T47D (cell line): ENCODE results near the gene PRKACG.

Source experiments
- DNase-seq, 2 experiments: peaks; one replicate each; pipeline versions ENCODE4 v3.0.0 to v3.0.0-alpha.2; 2011 to 2012; ENCODE audit warnings: low read depth in 1 of 2, low spot score in 1 of 2
- JUND ChIP-seq: IDR thresholded peaks from 2 replicates; pipeline ENCODE4 v1.6.1; 2012; ENCODE audit warnings: low read depth
- in situ Hi-C: cut with HindIII; loops from 2 replicates; pipeline ENCODE4 v1.10.0; 2016; ENCODE audit warnings: low sequenced_read_pairs, low pct_unique_long_range_greater_than_20kb

Gene PRKACG

GRCh38 chr9:69018737-69019136 is 4.8 kb upstream of the PRKACG start:
- no peak for DNase-seq
- in situ Hi-C loops: no loop called here
- no peak for TF ChIP-seq JUND

DNA sequence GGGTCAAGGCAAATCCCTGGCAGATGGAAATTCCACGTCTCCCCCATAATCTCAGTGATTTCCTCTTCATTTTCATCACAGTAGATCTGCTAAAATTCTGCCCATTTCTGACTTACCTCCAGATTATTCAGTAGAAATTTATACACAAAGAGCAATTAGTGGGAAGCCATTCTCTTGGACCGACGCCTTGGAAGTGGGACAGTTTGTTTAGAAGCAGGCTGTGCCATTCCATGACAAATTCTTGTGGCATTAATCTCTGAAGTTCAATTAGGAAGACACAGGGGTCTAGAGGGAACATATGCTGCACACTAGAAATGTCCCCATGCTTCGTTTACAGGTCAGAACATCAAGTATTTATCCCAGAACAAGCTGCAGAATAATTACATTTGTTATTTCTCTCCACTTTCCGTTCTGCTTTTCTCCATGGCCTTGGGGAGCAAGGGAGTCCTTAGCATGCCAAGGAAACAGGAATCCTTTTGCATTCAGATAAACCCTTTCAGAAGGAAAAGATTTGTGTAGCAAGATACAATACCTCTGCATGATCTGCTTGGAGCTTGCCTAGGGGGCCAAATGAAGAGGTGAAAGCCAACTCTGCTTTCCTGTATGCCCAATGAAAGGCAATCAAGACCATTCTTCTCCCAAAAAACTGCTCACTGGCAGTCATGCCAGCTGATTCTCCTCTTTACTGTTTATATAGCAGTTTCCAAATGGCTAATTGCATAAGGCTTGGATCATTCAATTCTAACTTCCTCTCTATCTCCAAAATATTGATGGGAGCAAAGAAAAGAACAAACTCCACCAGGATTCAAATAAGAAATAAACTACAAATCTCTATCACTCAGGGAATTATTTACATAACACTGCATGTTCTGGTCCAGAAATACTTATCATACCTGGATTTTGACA is 2.5 kb upstream of the PRKACG start:
- in situ Hi-C loops: no loop called here
- TF ChIP-seq JUND: no peak

DNA sequence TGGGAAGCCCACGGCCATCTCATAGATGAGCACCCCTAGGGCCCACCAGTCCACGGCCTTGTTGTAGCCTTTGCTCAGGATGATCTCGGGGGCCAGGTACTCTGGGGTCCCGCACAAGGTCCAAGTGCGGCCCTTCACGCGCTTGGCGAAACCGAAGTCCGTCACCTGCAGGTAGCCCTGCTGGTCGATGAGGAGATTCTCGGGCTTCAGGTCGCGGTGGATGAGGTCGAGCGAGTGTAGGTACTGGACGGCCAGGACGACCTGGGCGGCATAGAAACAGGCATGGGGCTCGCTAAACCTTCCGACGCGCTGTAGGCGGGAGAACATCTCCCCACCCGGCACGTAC is 558 bp downstream of the PRKACG start:
- DNase-seq: no peak
- no peak for TF ChIP-seq JUND
- in situ Hi-C loops: no loop called here

More for the DNA sequence above, 2.5 kb upstream of the PRKACG start:
- DNase-seq: no peak

DNA sequence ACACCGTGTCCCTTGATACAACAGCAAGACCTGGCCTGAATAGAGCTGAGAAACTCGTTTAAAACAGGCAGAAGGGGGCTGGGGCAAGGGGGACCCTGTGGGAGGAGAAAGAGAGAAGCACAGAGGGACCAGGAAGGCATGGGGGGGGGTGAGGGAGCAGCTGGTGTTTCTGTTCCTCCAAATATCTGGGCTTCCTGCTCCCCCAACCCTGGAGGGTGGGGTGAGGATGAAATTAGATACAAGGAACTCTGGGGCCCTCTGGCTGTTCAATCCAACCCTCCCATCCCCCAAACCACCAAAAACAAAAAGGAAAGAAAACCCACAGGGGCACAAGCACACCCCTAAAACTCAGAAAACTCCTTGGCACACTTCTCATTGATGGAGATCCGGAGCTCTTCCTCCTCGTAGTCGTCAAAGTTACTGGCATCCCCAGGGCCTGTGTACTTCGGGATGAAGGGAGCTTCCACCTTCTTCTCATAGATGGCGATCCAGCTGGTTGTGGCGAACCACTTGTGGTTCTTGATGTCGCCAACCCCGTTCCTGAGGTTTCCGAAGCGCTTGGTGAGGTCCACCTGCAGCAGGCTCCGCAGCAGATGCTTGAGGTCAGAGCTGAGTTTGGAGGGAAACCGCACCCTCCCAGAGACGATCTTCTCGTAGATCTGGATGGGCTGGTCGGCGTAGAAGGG is 1.1 kb downstream of the PRKACG start:
- no peak for DNase-seq
- no peak for TF ChIP-seq JUND
- in situ Hi-C loops: no loop called here

DNA sequence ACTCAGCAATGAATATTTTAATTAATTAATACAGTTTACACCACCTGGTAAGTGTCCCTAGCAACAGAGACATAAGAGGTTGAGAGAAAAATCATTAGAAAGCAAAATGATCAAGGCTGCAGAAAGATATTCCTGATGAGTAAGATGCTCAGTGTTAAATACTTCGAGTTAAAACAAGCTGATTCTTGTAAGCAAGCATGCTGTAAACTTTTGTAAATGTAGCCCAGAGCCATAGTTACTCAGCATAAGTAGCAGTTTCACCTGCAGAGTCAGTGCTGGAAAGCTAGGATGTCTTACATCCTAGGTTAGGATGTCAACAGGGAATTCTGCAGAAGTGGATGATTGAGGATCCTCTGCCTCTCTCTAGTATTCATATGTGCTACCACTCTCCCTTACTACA is 4.2 kb downstream of the PRKACG start:
- in situ Hi-C loops: no loop called here
- TF ChIP-seq JUND: no peak
- no peak for DNase-seq

DNA sequence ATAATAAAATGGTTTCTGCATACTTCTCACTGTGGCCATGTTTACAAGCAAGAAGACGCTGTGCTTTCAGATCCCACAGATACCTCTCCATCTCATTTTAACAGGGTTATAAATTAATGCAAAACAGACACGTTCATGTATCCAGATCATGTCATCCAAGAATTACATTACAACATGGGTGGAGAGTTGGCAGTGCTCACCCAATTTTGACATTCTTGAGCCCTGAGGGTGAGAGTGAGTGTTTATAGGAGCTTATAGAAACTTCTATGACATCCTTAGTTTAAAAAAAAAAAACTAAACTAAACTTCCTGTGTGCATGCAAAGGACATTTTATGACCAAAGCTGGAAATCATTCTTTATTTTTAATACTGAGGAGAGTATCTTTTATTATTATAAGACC is 9.1 kb downstream of the PRKACG start:
- in situ Hi-C loops: no loop called here
- no peak for TF ChIP-seq JUND
- peak in 1 of 2 experiments; percentile 9 for DNase-seq

DNA sequence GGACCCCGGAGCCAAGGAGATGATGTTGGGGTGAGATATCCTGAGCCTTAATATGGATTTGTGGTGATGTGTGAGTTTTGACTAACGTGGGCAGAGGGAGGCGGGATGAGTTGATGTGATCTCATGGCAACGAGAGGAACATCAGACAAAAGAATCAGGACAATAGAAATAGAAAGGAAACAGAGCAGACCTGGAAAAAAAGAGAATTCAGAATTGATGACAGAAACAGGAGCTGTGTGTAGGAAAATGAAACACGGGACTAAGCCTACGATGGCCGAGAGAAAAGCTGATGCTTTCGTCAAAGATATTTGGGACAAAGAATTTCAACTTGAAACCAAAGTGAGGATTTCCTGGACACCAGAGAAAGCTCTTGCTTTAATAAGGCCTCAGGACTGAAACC is 10.9 kb downstream of the PRKACG start:
- in situ Hi-C loops: no loop called here
- DNase-seq: no peak
- TF ChIP-seq JUND: no peak

GRCh38 chr9:69001921-69002320 is 12.0 kb downstream of the PRKACG start:
- DNase-seq: no peak
- in situ Hi-C loops: no loop called here
- TF ChIP-seq JUND: no peak

DNA sequence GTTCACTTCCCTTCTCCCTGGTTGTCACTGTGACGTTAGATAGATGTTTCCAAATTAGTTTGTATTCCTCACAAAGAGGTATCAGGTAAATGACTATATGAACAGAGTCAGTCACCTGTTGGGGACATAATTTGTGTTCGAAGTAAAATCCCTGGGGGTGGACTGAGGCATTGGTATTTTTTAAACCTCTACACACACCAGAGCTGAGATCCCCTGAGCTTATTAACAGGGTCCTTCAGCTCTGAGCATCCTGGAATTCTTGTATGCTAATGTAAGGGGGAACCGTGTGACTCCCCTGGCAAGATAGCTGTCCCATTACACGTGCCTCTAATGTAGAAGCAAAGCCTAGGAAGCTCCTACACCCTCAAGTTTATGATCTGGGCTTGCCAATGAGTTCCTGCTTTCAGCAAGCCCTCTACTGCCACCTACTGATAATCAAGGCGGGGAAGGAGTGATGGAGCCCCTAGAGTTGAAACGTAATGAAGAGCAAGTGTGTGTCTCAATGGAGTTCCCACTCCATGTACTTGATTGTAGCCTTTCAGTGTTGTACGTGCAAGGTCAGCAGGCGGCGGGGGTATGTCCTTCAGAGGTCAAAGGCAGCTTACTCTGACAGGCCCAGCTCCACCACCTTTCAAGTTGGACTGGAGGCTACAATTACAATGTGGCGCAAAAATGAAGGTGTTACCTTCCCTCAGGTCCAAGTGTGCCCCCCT is 14.4 kb downstream of the PRKACG start:
- DNase-seq: peak; percentile 49 to 75
- no peak for TF ChIP-seq JUND
- in situ Hi-C loops: no loop called here

GRCh38 chr9:68998812-68999211 is 15.1 kb downstream of the PRKACG start:
- in situ Hi-C loops: no loop called here
- no peak for DNase-seq
- TF ChIP-seq JUND: no peak

DNA sequence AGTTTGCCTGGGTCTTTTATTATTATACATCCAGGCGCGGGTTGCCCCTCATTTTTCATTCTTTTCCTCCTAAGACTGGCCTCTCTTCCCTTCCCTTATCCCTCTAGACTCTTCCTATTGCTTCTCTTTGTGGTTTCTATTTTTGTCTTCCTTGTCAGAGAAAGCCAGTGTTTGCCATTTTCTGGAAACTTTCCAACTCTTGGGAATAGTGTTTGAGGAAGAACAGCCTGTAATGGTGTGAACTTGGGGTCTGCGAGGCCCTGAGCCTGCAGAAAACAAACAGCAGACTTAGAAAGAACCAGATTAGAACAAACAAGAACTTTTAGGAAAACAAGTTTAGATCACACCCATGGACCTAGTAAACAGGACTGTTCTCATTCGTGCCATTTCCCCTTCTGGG is 15.5 kb downstream of the PRKACG start:
- no peak for TF ChIP-seq JUND
- in situ Hi-C loops: no loop called here
- no peak for DNase-seq

DNA sequence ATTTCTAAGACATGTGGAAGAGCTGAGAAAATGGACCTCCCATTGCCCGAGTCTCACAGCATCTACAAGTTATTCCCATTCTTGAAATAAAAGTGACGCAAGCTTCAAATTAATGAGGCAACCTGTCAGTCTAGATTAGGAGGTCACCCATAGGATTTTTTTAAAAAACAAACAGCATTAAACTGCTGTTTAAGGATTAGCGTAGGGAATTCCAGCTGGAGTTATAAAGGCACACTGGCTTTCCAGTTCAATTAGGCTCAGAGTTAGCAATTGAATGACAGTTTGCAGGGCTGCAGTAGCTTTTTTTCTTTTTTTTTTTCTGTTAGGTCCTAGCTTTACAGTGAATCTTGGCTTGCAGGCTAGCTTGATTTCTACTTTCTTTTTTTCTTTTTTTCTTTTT is 16.2 kb downstream of the PRKACG start:
- no peak for DNase-seq
- TF ChIP-seq JUND: no peak
- in situ Hi-C loops: no loop called here

GRCh38 chr9:68996462-68996861 is 17.5 kb downstream of the PRKACG start:
- DNase-seq: no peak
- in situ Hi-C loops: no loop called here
- no peak for TF ChIP-seq JUND
